OCI-LY1 (cell line): ENCODE data around the gene HSPA1B.
"Not testable (repeated sequence)": the region's sequence is repeated elsewhere in the genome, so short reads cannot be mapped to it uniquely, and the experiment has no call there.

ENCODE experiments used
- H2AFZ ChIP-seq: fragments of 200-600 bp; sonication (generic), shearing (Covaris generic); 2 replicates; pipeline ENCODE4 v1.6.0; 2014; ENCODE audit warnings: antibody characterized with exemption, mild to moderate bottlenecking, low read length
- H3F3A ChIP-seq: fragments of 200-600 bp; sonication (generic), shearing (Covaris generic); 2 replicates; pipeline ENCODE4 v1.6.0; 2014; ENCODE audit warnings: mild to moderate bottlenecking, antibody characterized with exemption, low read length, moderate library complexity; ENCODE audit not compliant: insufficient read depth
- H3K27ac ChIP-seq: fragments of 200-600 bp; sonication (generic); 2 replicates; pipeline ENCODE4 v1.5.1; 2014; ENCODE audit warnings: low read length, mixed run types, mild to moderate bottlenecking, low read depth; ENCODE audit not compliant: poor library complexity, severe bottlenecking
- H3K27me3 ChIP-seq: fragments of 200-600 bp; sonication (generic); 2 replicates; pipeline ENCODE4 v1.6.0; 2014; ENCODE audit warnings: antibody characterized with exemption, mild to moderate bottlenecking, low read length, moderate library complexity; ENCODE audit not compliant: insufficient read depth
- H3K36me3 ChIP-seq: fragments of 200-600 bp; sonication (generic); 2 replicates; pipeline ENCODE4 v1.6.1; 2014; ENCODE audit warnings: mild to moderate bottlenecking, antibody characterized with exemption, low read length, moderate library complexity, mixed read lengths; ENCODE audit not compliant: insufficient read depth
- H3K4me1 ChIP-seq: fragments of 200-600 bp; sonication (generic); 2 replicates; pipeline ENCODE4 v1.5.1; 2014; ENCODE audit warnings: mild to moderate bottlenecking, low read length, moderate library complexity; ENCODE audit not compliant: insufficient read depth, severe bottlenecking
- H3K4me2 ChIP-seq: fragments of 200-600 bp; sonication (generic), shearing (Covaris generic); 2 replicates; pipeline ENCODE4 v1.6.1; 2014; ENCODE audit warnings: low read length
- H3K4me3 ChIP-seq: fragments of 200-600 bp; sonication (generic); 2 replicates; pipeline ENCODE4 v1.5.1; 2014; ENCODE audit warnings: low read length, low read depth, mild to moderate bottlenecking, mixed read lengths; ENCODE audit not compliant: poor library complexity, severe bottlenecking
- H3K79me2 ChIP-seq: fragments of 200-600 bp; shearing (Covaris generic); 2 replicates; pipeline ENCODE4 v1.6.1; 2016; ENCODE audit warnings: mixed run types, low read length, mixed read lengths; ENCODE audit not compliant: insufficient read depth
- H3K9ac ChIP-seq: fragments of 200-600 bp; sonication (generic), shearing (Covaris generic); 2 replicates; pipeline ENCODE4 v1.6.1; 2014; ENCODE audit warnings: mild to moderate bottlenecking, low read length, mixed read lengths
- H3K9me2 ChIP-seq: fragments of 200-600 bp; sonication (generic), shearing (Covaris generic); 2 replicates; pipeline ENCODE4 v1.6.1; 2014; ENCODE audit warnings: low read depth, mild to moderate bottlenecking, low read length, mixed read lengths
- H3K9me3 ChIP-seq: fragments of 200-600 bp; shearing (Covaris generic); 2 replicates; pipeline ENCODE4 v1.6.1; 2014; ENCODE audit warnings: low read length, mixed read lengths
- H4K20me1 ChIP-seq: fragments of 200-600 bp; sonication (generic), shearing (Covaris generic); 2 replicates; pipeline ENCODE4 v1.6.0; 2016; ENCODE audit warnings: mild to moderate bottlenecking, low read length; ENCODE audit not compliant: insufficient read depth
- CTCF ChIP-seq: fragments of 200-600 bp; sonication (generic), shearing (Covaris generic); IDR thresholded peaks from 2 replicates; pipeline ENCODE4 v1.5.1; 2017; ENCODE audit warnings: mild to moderate bottlenecking, antibody characterized with exemption, low read length, moderate library complexity, mixed read lengths
- EZH2 ChIP-seq: fragments of 200-600 bp; sonication (generic), shearing (Covaris generic); IDR thresholded peaks from 2 replicates; pipeline ENCODE4 v1.8.0; 2017; ENCODE audit warnings: borderline replicate concordance, mixed run types, mild to moderate bottlenecking, antibody characterized with exemption, low read length, moderate library complexity, mixed read lengths

The HSPA1B gene

GRCh38 chr6:31815025-31815838, 12.3 kb upstream of the HSPA1B start, which contains the start of the genes HSPA1A and HSPA1L:
TSS of gene HSPA1A (plus strand) at chr6:31815543. CDS start at chr6:31815757, 214 bp downstream.
TSS of gene HSPA1L (minus strand) at chr6:31815283. CDS start at chr6:31811972, 3,311 bp downstream.
- Histone ChIP-seq H3F3A (no peaks in the 10 kb centered on the region), H2AFZ (no peak within 1 kb of the TSS), H3K9me3 (no peaks in the 10 kb centered on the region), H3K9me2 (no peaks in the 10 kb centered on the region), H3K27me3 (no peaks in the 10 kb centered on the region; the same call in 1 of the 2 replicates), H3K9ac (no peak within 1 kb of the TSS), H3K36me3 (no peaks in the 10 kb centered on the region), H3K4me1 (peaks cover 5% of the 10 kb centered on the region), H3K79me2 (no peaks in the 10 kb centered on the region), H4K20me1 (no peaks in the 10 kb centered on the region), H3K4me3 (peak within 1 kb of the TSS; percentile 17), H3K27ac (no peak within 1 kb of the TSS), H3K4me2 (peak within 1 kb of the TSS; percentile 30)
- TF ChIP-seq CTCF = no peak
- TF ChIP-seq EZH2 = no peak

- H3K9ac ChIP-seq, H3F3A ChIP-seq, H3K9me3 ChIP-seq, H3K9me2 ChIP-seq, H3K4me2 ChIP-seq, H3K79me2 ChIP-seq, H3K27ac ChIP-seq, H3K36me3 ChIP-seq, H3K27me3 ChIP-seq, H4K20me1 ChIP-seq: not testable (repeated sequence)
- peak overlapping the region; percentile 39; the same call in 1 of the 2 replicates for H2AFZ ChIP-seq
- H3K4me1 ChIP-seq = peaks cover 16% of the 10 kb centered on the region
- H3K4me3 ChIP-seq = peak overlapping the region; percentile 52
- peak; percentile 21; the same call in 1 of the 2 replicates for TF ChIP-seq CTCF
These were observed 10.2 kb upstream of the HSPA1B start for GRCh38 chr6:31817133-31817928.

DNA sequence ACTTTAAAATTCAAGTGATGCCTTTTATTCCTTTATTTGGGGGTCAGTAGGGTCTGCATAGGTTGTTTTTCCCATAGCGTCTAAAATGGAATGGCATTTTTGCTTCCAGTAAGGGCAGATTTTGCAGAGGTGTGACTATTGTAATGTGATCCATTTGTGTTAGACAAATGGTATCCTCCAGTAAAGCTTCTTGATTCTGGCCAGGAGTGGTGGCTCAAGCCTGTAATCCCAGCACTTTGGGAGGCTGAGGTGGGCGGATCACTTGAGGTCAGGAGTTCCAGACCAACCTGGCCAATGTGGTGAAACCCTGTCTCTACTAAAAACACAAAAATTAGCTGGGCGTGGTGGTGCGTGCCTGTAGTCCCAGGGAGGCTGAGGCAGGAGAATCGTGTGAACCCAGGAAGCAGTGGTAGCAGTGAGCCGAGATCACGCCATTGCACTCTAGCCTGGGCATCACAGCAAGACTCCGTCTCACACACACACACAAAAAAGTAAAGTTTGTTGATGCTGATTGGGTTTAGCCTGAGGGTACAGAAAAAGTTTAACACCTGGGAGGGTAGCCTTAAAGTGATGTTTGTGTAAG, 9.5 kb upstream of the HSPA1B start:
- not testable (repeated sequence) for H3K9ac ChIP-seq, H3K27ac ChIP-seq, H3K4me2 ChIP-seq, H4K20me1 ChIP-seq, H3K27me3 ChIP-seq, H3K9me2 ChIP-seq, H3K79me2 ChIP-seq, H3K4me3 ChIP-seq, H3F3A ChIP-seq, H3K36me3 ChIP-seq, H3K9me3 ChIP-seq
- H3K4me1 ChIP-seq = peaks cover 22% of the 10 kb centered on the region
- H2AFZ ChIP-seq = peak overlapping the region; percentile 39; the same call in 1 of the 2 replicates
